Stimulated activated naive CD8-positive, alpha-beta T cell treated with anti-CD3 and anti-CD28 coated beads, Interleukin-15, Interleukin-2, amounts not matched to agents 100 ng/mL and 50 ng/mL, for 24 hours (primary cell): Measurements from ENCODE around the gene ENDOD1.
"Not testable (repeated sequence)": the region's sequence is repeated elsewhere in the genome, so short reads cannot be mapped to it uniquely, and the experiment has no call there.

Experiments used
- H3K27ac Mint-ChIP-seq: one replicate; pipeline ENCODE4 v1.8.0; 2021; ENCODE audit warnings: mild to moderate bottlenecking, mixed read lengths
- H3K27me3 Mint-ChIP-seq: one replicate; pipeline ENCODE4 v1.8.0; 2021; ENCODE audit warnings: mixed read lengths
- H3K36me3 Mint-ChIP-seq: one replicate; pipeline ENCODE4 v1.8.0; 2021; ENCODE audit warnings: low read depth, mixed read lengths
- H3K4me1 Mint-ChIP-seq: one replicate; pipeline ENCODE4 v1.8.0; 2021; ENCODE audit warnings: low read depth, mixed read lengths
- H3K4me3 Mint-ChIP-seq: one replicate; pipeline ENCODE4 v1.8.0; 2021; ENCODE audit warnings: mild to moderate bottlenecking, mixed read lengths
- H3K9me3 Mint-ChIP-seq: one replicate; pipeline ENCODE4 v1.8.0; 2021; ENCODE audit warnings: mixed read lengths

ENDOD1 gene

GRCh38 chr11:95135880-95136279 is 46.2 kb downstream of the ENDOD1 start:
- peaks cover 7% of the 10 kb centered on the region for H3K36me3 Mint-ChIP-seq
- H3K27me3 Mint-ChIP-seq = no peaks in the 10 kb centered on the region
- peak overlapping the region; percentile 25 for H3K4me3 Mint-ChIP-seq
- H3K4me1 Mint-ChIP-seq = peaks cover 22% of the 10 kb centered on the region
- no peaks in the 10 kb centered on the region for H3K9me3 Mint-ChIP-seq
- H3K27ac Mint-ChIP-seq = peak overlapping the region; percentile 80

GRCh38 chr11:95136747-95137146 is 47.1 kb downstream of the ENDOD1 start:
- not testable (repeated sequence) for H3K27ac Mint-ChIP-seq, H3K4me3 Mint-ChIP-seq, H3K9me3 Mint-ChIP-seq, H3K36me3 Mint-ChIP-seq, H3K27me3 Mint-ChIP-seq
- peaks cover 22% of the 10 kb centered on the region for H3K4me1 Mint-ChIP-seq

GRCh38 chr11:95137299-95137698 is 47.7 kb downstream of the ENDOD1 start:
- Mint-ChIP-seq H3K27me3 (no peaks in the 10 kb centered on the region), H3K4me1 (peaks cover 22% of the 10 kb centered on the region), H3K4me3 (no peak overlapping the region), H3K36me3 (peaks cover 4% of the 10 kb centered on the region), H3K9me3 (no peaks in the 10 kb centered on the region), H3K27ac (peak overlapping the region; percentile 45)

GRCh38 chr11:95138448-95138847 is 48.8 kb downstream of the ENDOD1 start:
- Mint-ChIP-seq H3K4me1 (peaks cover 22% of the 10 kb centered on the region), H3K9me3 (no peaks in the 10 kb centered on the region), H3K36me3 (no peaks in the 10 kb centered on the region), H3K27me3 (no peaks in the 10 kb centered on the region), H3K4me3 (no peak overlapping the region), H3K27ac (peak overlapping the region; percentile 34)

GRCh38 chr11:95140397-95141033 is 50.9 kb downstream of the ENDOD1 start:
- Mint-ChIP-seq H3K4me1 (peaks cover 31% of the 10 kb centered on the region), H3K4me3 (no peak overlapping the region), H3K27ac (no peak overlapping the region), H3K27me3 (peaks cover 16% of the 10 kb centered on the region), H3K9me3 (no peaks in the 10 kb centered on the region), H3K36me3 (no peaks in the 10 kb centered on the region)

GRCh38 chr11:95142431-95142830 is 52.8 kb downstream of the ENDOD1 start:
- H3K27me3 Mint-ChIP-seq = peaks cover 17% of the 10 kb centered on the region
- H3K27ac Mint-ChIP-seq = no peak overlapping the region
- no peaks in the 10 kb centered on the region for H3K36me3 Mint-ChIP-seq
- no peaks in the 10 kb centered on the region for H3K9me3 Mint-ChIP-seq
- peaks cover 23% of the 10 kb centered on the region for H3K4me1 Mint-ChIP-seq
- no peak overlapping the region for H3K4me3 Mint-ChIP-seq

GRCh38 chr11:95143106-95143681 is 53.5 kb downstream of the ENDOD1 start:
- Mint-ChIP-seq H3K4me3 (no peak overlapping the region), H3K36me3 (no peaks in the 10 kb centered on the region), H3K27ac (no peak overlapping the region), H3K9me3 (no peaks in the 10 kb centered on the region), H3K27me3 (peaks cover 17% of the 10 kb centered on the region), H3K4me1 (peaks cover 23% of the 10 kb centered on the region)

- H3K27me3 Mint-ChIP-seq = peaks cover 17% of the 10 kb centered on the region
- H3K4me1 Mint-ChIP-seq = peaks cover 33% of the 10 kb centered on the region
- H3K9me3 Mint-ChIP-seq = no peaks in the 10 kb centered on the region
- H3K4me3 Mint-ChIP-seq = no peak overlapping the region
- peak overlapping the region; percentile 30 for H3K27ac Mint-ChIP-seq
- H3K36me3 Mint-ChIP-seq = no peaks in the 10 kb centered on the region
These were observed 54.9 kb downstream of the ENDOD1 start for GRCh38 chr11:95144313-95145235.

GRCh38 chr11:95145430-95146060 is 55.9 kb downstream of the ENDOD1 start:
- no peaks in the 10 kb centered on the region for H3K36me3 Mint-ChIP-seq
- H3K4me1 Mint-ChIP-seq = peaks cover 40% of the 10 kb centered on the region
- H3K27ac Mint-ChIP-seq = no peak overlapping the region
- no peaks in the 10 kb centered on the region for H3K9me3 Mint-ChIP-seq
- no peak overlapping the region for H3K4me3 Mint-ChIP-seq
- peaks cover 17% of the 10 kb centered on the region for H3K27me3 Mint-ChIP-seq

GRCh38 chr11:95147364-95147905 is 57.8 kb downstream of the ENDOD1 start:
- no peaks in the 10 kb centered on the region for H3K36me3 Mint-ChIP-seq
- peaks cover 55% of the 10 kb centered on the region for H3K4me1 Mint-ChIP-seq
- H3K4me3 Mint-ChIP-seq = no peak overlapping the region
- H3K27ac Mint-ChIP-seq = no peak overlapping the region
- H3K27me3 Mint-ChIP-seq = peaks cover 17% of the 10 kb centered on the region
- H3K9me3 Mint-ChIP-seq = no peaks in the 10 kb centered on the region

GRCh38 chr11:95148406-95148805 is 58.8 kb downstream of the ENDOD1 start:
- Mint-ChIP-seq H3K27me3 (peaks cover 17% of the 10 kb centered on the region), H3K4me3 (no peak overlapping the region), H3K4me1 (peaks cover 65% of the 10 kb centered on the region), H3K9me3 (no peaks in the 10 kb centered on the region), H3K27ac (no peak overlapping the region), H3K36me3 (no peaks in the 10 kb centered on the region)

- H3K4me3 Mint-ChIP-seq = no peak overlapping the region
These were observed 59.3 kb downstream of the ENDOD1 start for GRCh38 chr11:95148938-95149337.

GRCh38 chr11:95149651-95150364 is 60.2 kb downstream of the ENDOD1 start:
- peaks cover 69% of the 10 kb centered on the region for H3K4me1 Mint-ChIP-seq
- no peaks in the 10 kb centered on the region for H3K9me3 Mint-ChIP-seq
- peak overlapping the region; percentile 87 for H3K4me3 Mint-ChIP-seq
- H3K36me3 Mint-ChIP-seq = no peaks in the 10 kb centered on the region
- H3K27me3 Mint-ChIP-seq = peaks cover 4% of the 10 kb centered on the region
- peak overlapping the region; percentile 62 for H3K27ac Mint-ChIP-seq

More at GRCh38 chr11:95148938-95149337, 59.3 kb downstream of the ENDOD1 start:
- H3K4me1 Mint-ChIP-seq = peaks cover 69% of the 10 kb centered on the region
- H3K9me3 Mint-ChIP-seq = no peaks in the 10 kb centered on the region
- no peak overlapping the region for H3K27ac Mint-ChIP-seq
- no peaks in the 10 kb centered on the region for H3K36me3 Mint-ChIP-seq
- H3K27me3 Mint-ChIP-seq = peaks cover 13% of the 10 kb centered on the region
